GM18868 (cell line): ENCODE results near the gene DNTTIP2.
A peak's percentile ranks its signal among the peaks of the same experiment; 100 is the strongest.
"Not testable (repeated sequence)": the region's sequence is repeated elsewhere in the genome, so short reads cannot be mapped to it uniquely, and the experiment has no call there.

Source experiments
- ATAC-seq: cut with Tn5 transposase; IDR thresholded peaks from one replicate; pipeline ENCODE4 v1.9.1; 2021; ENCODE audit warnings: mild to moderate bottlenecking, moderate library complexity; ENCODE audit not compliant: unreplicated experiment

Gene DNTTIP2

DNA sequence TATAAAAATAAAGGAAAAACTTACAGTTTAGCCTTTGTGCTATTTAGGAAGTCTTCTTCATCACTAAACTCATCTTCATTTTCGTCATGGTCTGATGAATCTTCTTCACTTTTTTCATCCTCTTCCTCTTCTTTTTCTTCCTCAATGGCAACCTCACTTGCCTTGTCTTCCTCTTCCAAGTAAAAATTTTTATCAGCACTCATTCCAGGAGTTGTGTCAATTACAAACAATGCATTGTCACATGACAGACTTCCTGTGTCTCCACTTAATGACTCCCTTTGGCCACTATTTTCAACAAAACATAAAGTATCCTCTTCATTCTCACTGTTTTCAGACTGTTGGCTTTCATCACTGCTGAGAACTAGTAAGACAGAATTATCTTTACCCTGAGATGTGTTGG, 2.8 kb downstream of the DNTTIP2 start:
- ATAC-seq = no peak

- no peak for ATAC-seq
Measured at GRCh38 chr1:93874025-93874651, 4.9 kb downstream of the DNTTIP2 start.

DNA sequence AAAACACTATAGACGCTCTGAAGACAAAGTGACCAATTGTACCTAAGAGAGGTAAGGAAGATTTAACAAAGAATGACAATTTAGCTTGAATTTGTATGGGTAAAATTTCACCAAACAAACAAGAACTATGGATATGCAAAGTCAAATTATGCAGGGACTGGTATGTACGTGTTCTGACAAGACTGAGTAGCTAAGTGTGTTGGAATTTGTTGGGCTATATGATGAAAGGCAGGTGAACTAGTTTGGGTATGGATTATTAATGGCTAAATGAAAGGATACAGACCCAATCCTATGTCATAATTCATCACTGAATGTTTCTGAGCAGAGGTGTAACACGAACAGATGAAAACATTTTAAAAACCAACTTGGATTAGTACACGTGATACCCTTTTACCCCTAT, 7.6 kb downstream of the DNTTIP2 start:
- no peak for ATAC-seq

- ATAC-seq = no peak
Measured at GRCh38 chr1:93869653-93870052, 9.4 kb downstream of the DNTTIP2 start.

GRCh38 chr1:93868492-93868891, 10.5 kb downstream of the DNTTIP2 start:
- not testable (repeated sequence) for ATAC-seq

DNA sequence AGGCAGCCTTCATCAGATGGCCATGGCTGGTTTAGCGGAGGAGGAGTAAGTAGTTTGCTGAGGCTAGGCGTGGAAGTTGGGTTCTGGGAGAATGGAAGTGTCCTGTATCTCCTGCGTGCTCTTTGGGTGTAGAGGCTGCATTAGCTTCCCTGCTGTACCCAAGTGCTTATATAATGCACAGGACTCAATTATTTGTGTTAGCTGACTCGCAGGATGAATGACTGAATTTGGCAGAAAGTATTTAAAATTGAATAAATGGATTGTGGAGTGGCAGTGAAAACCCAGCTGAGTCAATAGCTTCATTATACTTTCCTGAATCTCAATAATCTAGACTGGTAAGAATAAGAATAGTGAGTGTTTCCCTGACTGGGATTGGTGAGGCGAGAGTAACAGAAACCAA, 13.8 kb downstream of the DNTTIP2 start:
- ATAC-seq = no peak

GRCh38 chr1:93864175-93864574, 14.8 kb downstream of the DNTTIP2 start:
- no peak for ATAC-seq

DNA sequence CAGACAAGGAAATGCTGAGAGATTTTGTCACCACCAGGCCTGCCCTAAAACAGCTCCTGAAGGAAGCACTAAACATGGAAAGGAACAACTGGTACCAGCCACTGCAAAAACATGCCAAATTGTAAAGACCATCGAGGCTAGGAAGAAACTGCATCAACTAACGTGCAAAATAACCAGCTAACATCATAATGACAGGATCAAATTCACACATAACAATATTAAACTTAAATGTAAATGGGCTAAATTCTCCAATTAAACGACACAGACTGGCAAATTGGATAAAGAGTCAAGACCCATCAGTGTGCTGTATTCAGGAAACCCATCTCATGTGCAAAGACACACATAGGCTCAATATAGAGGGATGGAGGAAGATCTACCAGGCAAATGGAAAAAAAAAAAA, 21.4 kb downstream of the DNTTIP2 start:
- ATAC-seq = not testable (repeated sequence)

DNA sequence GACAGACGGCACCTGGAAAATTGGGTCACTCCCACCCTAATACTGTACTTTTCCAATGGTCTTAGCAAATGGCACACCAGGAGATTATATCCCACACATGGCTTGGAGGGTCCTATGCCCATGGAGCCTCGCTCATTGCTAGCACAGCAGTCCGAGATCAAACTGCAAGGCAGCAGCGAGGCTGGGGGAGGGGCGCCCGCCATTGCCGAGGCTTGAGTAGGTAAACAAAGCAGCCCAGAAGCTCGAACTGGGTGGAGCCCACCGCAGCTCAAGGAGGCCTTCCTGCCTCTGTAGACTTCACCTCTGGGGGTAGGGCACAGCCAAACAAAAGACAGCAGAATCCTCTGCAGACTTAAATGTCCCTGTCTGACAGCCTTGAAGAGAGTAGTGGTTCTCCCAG, 23.0 kb downstream of the DNTTIP2 start:
- not testable (repeated sequence) for ATAC-seq

DNA sequence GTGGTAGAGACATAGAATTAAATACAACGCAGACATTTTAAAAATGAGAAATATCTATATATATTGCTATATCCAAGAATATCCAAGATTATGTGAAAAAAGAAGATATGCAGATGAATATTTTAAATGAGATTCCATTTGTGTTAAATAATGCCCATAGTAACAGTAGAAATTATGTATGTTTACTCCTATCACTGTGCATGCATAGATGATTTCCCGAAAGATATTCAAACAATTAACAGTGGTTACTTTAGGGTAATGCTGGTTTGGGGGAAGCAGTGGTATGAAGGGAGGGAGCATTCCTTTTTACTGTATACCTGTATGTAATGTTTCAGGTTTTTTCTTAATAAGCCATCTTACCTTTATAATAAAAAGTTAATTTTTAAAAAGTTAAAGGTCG, 25.1 kb downstream of the DNTTIP2 start:
- ATAC-seq = no peak

DNA sequence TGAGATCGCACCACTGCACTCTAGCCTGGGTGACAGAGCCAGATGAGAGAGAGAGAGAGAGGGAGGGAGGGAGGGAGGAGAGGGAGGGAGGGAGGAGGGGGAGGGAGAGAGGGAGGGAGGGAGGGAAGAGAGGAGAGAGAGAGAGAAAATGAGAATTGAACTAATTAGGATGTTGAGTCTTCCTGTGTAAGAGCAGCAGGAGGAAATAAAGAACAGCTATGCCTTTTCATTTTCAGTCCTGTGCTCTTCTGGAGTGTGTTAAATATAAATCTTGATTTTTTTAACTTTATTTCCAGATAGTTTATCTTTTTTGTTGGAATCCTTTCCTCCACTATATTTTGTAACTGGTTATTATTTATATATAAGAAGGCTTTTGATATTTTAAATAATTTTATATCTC, 27.1 kb downstream of the DNTTIP2 start:
- no peak for ATAC-seq

DNA sequence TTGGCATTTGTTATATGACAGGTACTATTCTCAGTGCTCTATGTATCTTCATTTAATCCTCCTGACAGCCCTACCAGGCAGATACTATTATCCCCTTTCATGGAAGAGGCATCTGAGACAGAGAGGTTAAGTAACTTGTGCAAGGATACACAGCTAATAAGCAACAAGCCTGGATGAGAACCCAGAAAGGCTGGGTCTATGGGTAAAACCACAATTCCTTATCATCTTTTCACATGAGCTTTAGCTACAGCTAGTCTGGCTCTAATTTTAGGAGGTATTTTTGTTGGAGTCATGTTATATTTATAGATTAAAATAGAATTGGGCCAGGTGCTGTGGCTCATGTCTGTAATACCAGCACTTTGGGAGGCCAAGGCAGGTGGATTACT, 27.7 kb downstream of the DNTTIP2 start:
- no peak for ATAC-seq

DNA sequence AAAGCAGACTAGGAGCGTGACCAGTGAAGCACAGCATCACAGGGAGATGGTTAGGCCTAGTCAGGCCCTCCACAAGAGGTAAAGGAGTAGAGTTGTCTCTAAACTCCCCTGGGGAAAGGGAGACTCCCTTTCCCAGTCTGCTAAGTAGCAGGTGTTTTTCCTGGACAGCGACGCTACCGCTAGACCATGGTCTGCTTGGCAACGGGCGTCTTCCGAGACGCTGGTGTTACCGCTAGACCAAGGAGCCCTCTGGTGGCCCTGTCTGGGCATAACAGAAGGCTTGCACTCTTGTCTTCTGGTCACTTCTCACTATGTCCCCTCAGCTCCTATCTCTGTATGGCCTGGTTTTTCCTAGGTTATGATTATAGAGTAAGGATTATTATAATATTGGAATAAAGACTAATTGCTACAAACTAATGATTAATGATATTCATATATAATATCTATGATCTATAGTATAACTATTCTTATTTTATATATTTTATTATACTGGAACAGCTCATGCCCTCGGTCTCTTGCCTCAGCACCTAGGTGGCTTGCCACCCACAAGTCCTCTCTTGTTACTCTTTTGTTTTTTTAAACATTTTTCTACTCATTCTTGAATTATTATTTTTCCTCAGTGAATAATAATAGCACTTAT, 28.2 kb downstream of the DNTTIP2 start:
- ATAC-seq = not testable (repeated sequence)

DNA sequence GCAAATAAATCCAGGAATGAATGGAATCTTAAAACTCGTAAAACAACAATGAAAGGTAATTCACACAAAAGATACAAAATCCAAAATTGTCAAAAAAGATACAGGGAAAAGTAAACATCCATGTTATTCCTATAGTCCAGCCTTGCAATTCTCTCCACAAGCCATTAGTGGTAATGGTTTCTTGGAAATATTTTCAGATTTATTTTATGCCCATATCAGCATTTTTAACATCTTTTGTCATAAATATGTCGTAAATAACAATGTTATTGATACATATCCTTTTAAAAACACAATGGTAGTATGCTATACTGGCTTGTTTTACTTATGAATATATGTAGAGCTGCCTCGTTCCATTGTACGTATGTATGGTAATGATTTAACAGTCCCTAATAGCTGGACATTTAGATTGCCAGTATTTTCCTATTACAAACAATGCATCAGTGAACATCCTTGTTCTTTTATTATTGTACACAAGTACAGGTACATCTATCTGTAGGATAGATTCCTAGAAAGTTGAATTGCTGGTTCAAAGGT, 30.6 kb downstream of the DNTTIP2 start:
- ATAC-seq = no peak

GRCh38 chr1:93847811-93848288, 31.2 kb downstream of the DNTTIP2 start:
- ATAC-seq = peak; percentile 25

DNA sequence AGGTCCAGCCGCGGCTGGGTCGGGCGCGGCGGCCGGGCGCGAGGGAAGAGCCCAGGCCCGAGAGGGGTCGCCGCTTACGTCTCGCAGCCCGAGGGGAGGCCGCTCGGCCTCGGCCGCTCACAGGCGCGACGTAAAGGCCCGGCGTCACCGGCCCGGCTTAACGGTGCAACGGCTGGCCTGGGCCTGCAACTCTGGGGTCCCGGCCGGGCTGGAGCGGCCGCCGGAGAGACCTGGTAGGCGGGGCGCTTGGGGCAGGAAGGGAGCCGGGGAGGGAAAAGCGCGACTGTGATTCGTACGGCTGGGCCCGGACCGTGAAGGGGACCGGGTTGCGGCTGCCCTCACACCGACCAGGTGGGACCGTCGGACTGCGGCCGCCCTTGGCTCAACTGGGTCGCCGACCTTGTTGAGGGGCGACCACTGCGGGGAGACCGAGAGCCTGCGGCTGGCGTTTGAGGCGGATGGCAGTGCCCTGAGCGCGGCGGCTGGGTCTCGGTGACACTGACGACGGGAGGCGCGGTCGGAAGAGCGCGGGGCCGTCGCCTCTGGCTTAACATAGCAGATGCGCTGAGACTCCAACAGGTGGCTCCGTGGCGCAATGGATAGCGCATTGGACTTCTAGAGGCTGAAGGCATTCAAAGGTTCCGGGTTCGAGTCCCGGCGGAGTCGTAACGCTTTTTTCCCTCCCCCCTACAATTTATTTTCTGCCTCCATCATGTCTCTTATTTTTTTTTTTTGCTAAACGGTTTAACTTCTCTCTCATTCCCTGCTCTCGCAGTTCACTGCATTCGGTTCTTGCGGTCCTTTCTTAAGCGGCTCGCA, 31.8 kb downstream of the DNTTIP2 start:
- ATAC-seq = peak; percentile 69

- peak; percentile 55 for ATAC-seq
Measured at GRCh38 chr1:93846206-93846991, 32.6 kb downstream of the DNTTIP2 start.

- peak; percentile 4 for ATAC-seq
Measured at GRCh38 chr1:93845538-93846205, 33.3 kb downstream of the DNTTIP2 start.

GRCh38 chr1:93844262-93845045, 34.6 kb downstream of the DNTTIP2 start:
- no peak for ATAC-seq
